ENCODE measurements around the gene IFT122.

The IFT122 gene

GRCh38 chr3:129560269-129560787 is 120.3 kb downstream of the IFT122 start:
- WGBS, 2 experiments (ENCODE audit: insufficient coverage in 2 of 2): 87 to 89% methylated on average over 14 of the region's 16 CpGs
- no peak overlapping the region for H3K27ac ChIP-seq (ENCODE audit: low read depth, low read length, severe bottlenecking)
- peaks cover 50% of the 10 kb centered on the region for H3K4me1 ChIP-seq (ENCODE audit: control insufficient read depth, insufficient read depth, low read length, poor library complexity, severe bottlenecking)
- H3K4me3 ChIP-seq (ENCODE audit: extremely low read depth, insufficient read depth, low read length, poor library complexity, severe bottlenecking): no peak overlapping the region
- no peaks in the 10 kb centered on the region for H3K9me3 ChIP-seq (ENCODE audit: control insufficient read depth, low read length)
- peaks cover 87% of the 10 kb centered on the region for H3K36me3 ChIP-seq (ENCODE audit: control insufficient read depth, insufficient read depth, low read length)

- WGBS, 2 experiments (ENCODE audit: insufficient coverage in 2 of 2): 74 to 79% methylated on average over 15 to 16 of the region's 18 CpGs
- Histone ChIP-seq H3K27ac (ENCODE audit: low read depth, low read length, severe bottlenecking) (peak overlapping the region; percentile 76), H3K4me1 (ENCODE audit: control insufficient read depth, insufficient read depth, low read length, poor library complexity, severe bottlenecking) (peaks cover 47% of the 10 kb centered on the region), H3K9me3 (ENCODE audit: control insufficient read depth, low read length) (no peaks in the 10 kb centered on the region), H3K4me3 (ENCODE audit: extremely low read depth, insufficient read depth, low read length, poor library complexity, severe bottlenecking) (no peak overlapping the region), H3K36me3 (ENCODE audit: control insufficient read depth, insufficient read depth, low read length) (peaks cover 87% of the 10 kb centered on the region)
Measured at GRCh38 chr3:129560911-129561594, 121.0 kb downstream of the IFT122 start.

- H3K36me3 ChIP-seq (ENCODE audit: control insufficient read depth, insufficient read depth, low read length): peaks cover 87% of the 10 kb centered on the region
- no peak overlapping the region for H3K27ac ChIP-seq (ENCODE audit: low read depth, low read length, severe bottlenecking)
- no peak overlapping the region for H3K4me3 ChIP-seq (ENCODE audit: extremely low read depth, insufficient read depth, low read length, poor library complexity, severe bottlenecking)
- H3K4me1 ChIP-seq (ENCODE audit: control insufficient read depth, insufficient read depth, low read length, poor library complexity, severe bottlenecking): peaks cover 47% of the 10 kb centered on the region
- 96 to 97% methylated on average over 9 to 11 of the region's 18 CpGs for WGBS, 2 experiments (ENCODE audit: insufficient coverage in 2 of 2)
- H3K9me3 ChIP-seq (ENCODE audit: control insufficient read depth, low read length): no peaks in the 10 kb centered on the region
Measured at GRCh38 chr3:129561619-129562248, 121.7 kb downstream of the IFT122 start.

- Histone ChIP-seq H3K9me3 (ENCODE audit: control insufficient read depth, low read length) (no peaks in the 10 kb centered on the region), H3K36me3 (ENCODE audit: control insufficient read depth, insufficient read depth, low read length) (peaks cover 87% of the 10 kb centered on the region), H3K27ac (ENCODE audit: low read depth, low read length, severe bottlenecking) (peak overlapping the region; percentile 41), H3K4me3 (ENCODE audit: extremely low read depth, insufficient read depth, low read length, poor library complexity, severe bottlenecking) (no peak overlapping the region), H3K4me1 (ENCODE audit: control insufficient read depth, insufficient read depth, low read length, poor library complexity, severe bottlenecking) (peaks cover 39% of the 10 kb centered on the region)
- 94 to 97% methylated on average over 19 of the region's 19 CpGs for WGBS, 2 experiments (ENCODE audit: insufficient coverage in 2 of 2)
Measured at GRCh38 chr3:129562803-129563202, 122.8 kb downstream of the IFT122 start.

GRCh38 chr3:129563332-129563731 is 123.3 kb downstream of the IFT122 start:
- 90 to 99% methylated on average over 12 of the region's 12 CpGs for WGBS, 2 experiments (ENCODE audit: insufficient coverage in 2 of 2)
- H3K4me1 ChIP-seq (ENCODE audit: control insufficient read depth, insufficient read depth, low read length, poor library complexity, severe bottlenecking): peaks cover 35% of the 10 kb centered on the region

GRCh38 chr3:129563850-129564535 is 124.0 kb downstream of the IFT122 start:
- Histone ChIP-seq H3K4me3 (ENCODE audit: extremely low read depth, insufficient read depth, low read length, poor library complexity, severe bottlenecking) (no peak overlapping the region), H3K9me3 (ENCODE audit: control insufficient read depth, low read length) (no peaks in the 10 kb centered on the region), H3K27ac (ENCODE audit: low read depth, low read length, severe bottlenecking) (peak overlapping the region; percentile 1), H3K4me1 (ENCODE audit: control insufficient read depth, insufficient read depth, low read length, poor library complexity, severe bottlenecking) (peaks cover 28% of the 10 kb centered on the region), H3K36me3 (ENCODE audit: control insufficient read depth, insufficient read depth, low read length) (peaks cover 83% of the 10 kb centered on the region)
- WGBS, 2 experiments (ENCODE audit: insufficient coverage in 2 of 2): 88 to 97% methylated on average over 5 to 8 of the region's 8 CpGs

More at GRCh38 chr3:129563332-129563731, 123.3 kb downstream of the IFT122 start:
- no peak overlapping the region for H3K4me3 ChIP-seq (ENCODE audit: extremely low read depth, insufficient read depth, low read length, poor library complexity, severe bottlenecking)
- H3K9me3 ChIP-seq (ENCODE audit: control insufficient read depth, low read length): no peaks in the 10 kb centered on the region
- peaks cover 84% of the 10 kb centered on the region for H3K36me3 ChIP-seq (ENCODE audit: control insufficient read depth, insufficient read depth, low read length)
- no peak overlapping the region for H3K27ac ChIP-seq (ENCODE audit: low read depth, low read length, severe bottlenecking)

- peak overlapping the region; percentile 29 for H3K27ac ChIP-seq (ENCODE audit: low read depth, low read length, severe bottlenecking)
- no peak overlapping the region for H3K4me3 ChIP-seq (ENCODE audit: extremely low read depth, insufficient read depth, low read length, poor library complexity, severe bottlenecking)
- WGBS, 2 experiments (ENCODE audit: insufficient coverage in 2 of 2): 96% methylated on average over 13 to 21 of the region's 21 CpGs
- H3K9me3 ChIP-seq (ENCODE audit: control insufficient read depth, low read length): no peaks in the 10 kb centered on the region
- peaks cover 82% of the 10 kb centered on the region for H3K36me3 ChIP-seq (ENCODE audit: control insufficient read depth, insufficient read depth, low read length)
- H3K4me1 ChIP-seq (ENCODE audit: control insufficient read depth, insufficient read depth, low read length, poor library complexity, severe bottlenecking): peaks cover 21% of the 10 kb centered on the region
Measured at GRCh38 chr3:129564981-129565644, 125.1 kb downstream of the IFT122 start.

GRCh38 chr3:129565902-129566301 is 125.9 kb downstream of the IFT122 start:
- peaks cover 13% of the 10 kb centered on the region for H3K4me1 ChIP-seq (ENCODE audit: control insufficient read depth, insufficient read depth, low read length, poor library complexity, severe bottlenecking)
- no peaks in the 10 kb centered on the region for H3K9me3 ChIP-seq (ENCODE audit: control insufficient read depth, low read length)
- H3K4me3 ChIP-seq (ENCODE audit: extremely low read depth, insufficient read depth, low read length, poor library complexity, severe bottlenecking): no peak overlapping the region

GRCh38 chr3:129567176-129567705 is 127.2 kb downstream of the IFT122 start:
- Histone ChIP-seq H3K9me3 (ENCODE audit: control insufficient read depth, low read length) (no peaks in the 10 kb centered on the region), H3K27ac (ENCODE audit: low read depth, low read length, severe bottlenecking) (peak overlapping the region; percentile 10), H3K4me3 (ENCODE audit: extremely low read depth, insufficient read depth, low read length, poor library complexity, severe bottlenecking) (no peak overlapping the region), H3K4me1 (ENCODE audit: control insufficient read depth, insufficient read depth, low read length, poor library complexity, severe bottlenecking) (peaks cover 4% of the 10 kb centered on the region), H3K36me3 (ENCODE audit: control insufficient read depth, insufficient read depth, low read length) (peaks cover 95% of the 10 kb centered on the region)
- 94 to 97% methylated on average over 17 to 18 of the region's 18 CpGs for WGBS, 2 experiments (ENCODE audit: insufficient coverage in 2 of 2)

More at GRCh38 chr3:129565902-129566301, 125.9 kb downstream of the IFT122 start:
- 98 to 100% methylated on average over 7 of the region's 7 CpGs for WGBS, 2 experiments (ENCODE audit: insufficient coverage in 2 of 2)
- Histone ChIP-seq H3K27ac (ENCODE audit: low read depth, low read length, severe bottlenecking) (no peak overlapping the region), H3K36me3 (ENCODE audit: control insufficient read depth, insufficient read depth, low read length) (peaks cover 87% of the 10 kb centered on the region)

GRCh38 chr3:129567939-129568338 is 127.9 kb downstream of the IFT122 start:
- no peak overlapping the region for H3K4me3 ChIP-seq (ENCODE audit: extremely low read depth, insufficient read depth, low read length, poor library complexity, severe bottlenecking)
- WGBS, 2 experiments (ENCODE audit: insufficient coverage in 2 of 2): 88 to 95% methylated on average over 5 of the region's 6 CpGs
- H3K27ac ChIP-seq (ENCODE audit: low read depth, low read length, severe bottlenecking): no peak overlapping the region
- H3K4me1 ChIP-seq (ENCODE audit: control insufficient read depth, insufficient read depth, low read length, poor library complexity, severe bottlenecking): no peaks in the 10 kb centered on the region
- H3K9me3 ChIP-seq (ENCODE audit: control insufficient read depth, low read length): no peaks in the 10 kb centered on the region
- H3K36me3 ChIP-seq (ENCODE audit: control insufficient read depth, insufficient read depth, low read length): peaks cover 94% of the 10 kb centered on the region

Data from mesodermal cell (in vitro differentiated cells).